Measurements from ENCODE around the gene RPGRIP1.

DNA sequence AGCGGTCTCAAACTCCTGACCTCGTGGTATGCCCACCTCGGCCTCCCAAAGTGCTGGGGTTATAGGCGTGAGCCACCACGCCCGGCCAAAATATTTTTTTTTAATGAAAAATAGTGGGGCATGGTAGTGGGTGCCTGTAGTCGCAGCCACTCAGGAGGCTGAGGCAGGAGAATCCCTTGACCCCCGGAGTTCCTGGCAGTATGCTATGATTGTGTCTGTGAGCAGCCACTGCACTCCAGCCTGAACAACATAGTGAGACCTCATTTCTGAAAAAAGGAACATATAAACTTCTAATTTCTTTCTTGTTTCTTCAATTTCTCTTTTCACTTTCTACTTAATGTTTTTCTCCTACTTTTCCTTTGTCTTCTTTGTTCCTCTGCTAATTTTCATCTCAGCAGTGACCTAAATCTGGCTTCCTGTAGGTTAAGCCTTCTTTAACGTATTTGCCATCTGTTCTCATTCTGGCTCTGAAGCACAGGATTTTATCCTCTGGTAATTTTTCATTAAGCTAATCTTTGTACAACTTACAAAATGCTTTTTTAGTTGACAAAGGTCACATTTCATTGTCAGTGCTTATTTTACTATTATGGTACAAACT lies 4.5 kb upstream of the RPGRIP1 start:
- TF ChIP-seq ARNT (IDR thresholded peaks at IDR 0.05), result no peak
- TF ChIP-seq SP1 (IDR thresholded peaks at IDR 0.05), result no peak
- no peak for TF ChIP-seq ZNF384 (IDR thresholded peaks at IDR 0.05)
- TF ChIP-seq BHLHE40 (IDR thresholded peaks at IDR 0.05; ENCODE audit: borderline replicate concordance), result no peak
- TF ChIP-seq ELF4 (IDR thresholded peaks at IDR 0.05), result no peak
- no peak for TF ChIP-seq NFRKB (IDR thresholded peaks at IDR 0.05)
- TF ChIP-seq SUZ12 (IDR thresholded peaks at IDR 0.05), result no peak
- TF ChIP-seq FOXM1 (IDR thresholded peaks at IDR 0.05; ENCODE audit: borderline replicate concordance), result no peak
- no peak for TF ChIP-seq TARDBP (IDR thresholded peaks at IDR 0.05)
- TF ChIP-seq, protein P1, sequence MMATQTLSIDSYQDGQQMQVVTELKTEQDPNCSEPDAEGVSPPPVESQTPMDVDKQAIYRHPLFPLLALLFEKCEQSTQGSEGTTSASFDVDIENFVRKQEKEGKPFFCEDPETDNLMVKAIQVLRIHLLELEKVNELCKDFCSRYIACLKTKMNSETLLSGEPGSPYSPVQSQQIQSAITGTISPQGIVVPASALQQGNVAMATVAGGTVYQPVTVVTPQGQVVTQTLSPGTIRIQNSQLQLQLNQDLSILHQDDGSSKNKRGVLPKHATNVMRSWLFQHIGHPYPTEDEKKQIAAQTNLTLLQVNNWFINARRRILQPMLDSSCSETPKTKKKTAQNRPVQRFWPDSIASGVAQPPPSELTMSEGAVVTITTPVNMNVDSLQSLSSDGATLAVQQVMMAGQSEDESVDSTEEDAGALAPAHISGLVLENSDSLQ (IDR thresholded peaks at IDR 0.05), result no peak
- TF ChIP-seq L3MBTL2 (conservative IDR thresholded peaks at IDR 0.05), result no peak
- no peak for TF ChIP-seq HDGF (IDR thresholded peaks at IDR 0.05; ENCODE audit: borderline replicate concordance)
